Fibroblast of skin of abdomen (primary cell): ENCODE measurements around the gene CTSW.

Experiments used
- DNase-seq: peaks from one replicate; pipeline ENCODE4 v3.0.0-alpha.2; 2013

The CTSW gene

DNA sequence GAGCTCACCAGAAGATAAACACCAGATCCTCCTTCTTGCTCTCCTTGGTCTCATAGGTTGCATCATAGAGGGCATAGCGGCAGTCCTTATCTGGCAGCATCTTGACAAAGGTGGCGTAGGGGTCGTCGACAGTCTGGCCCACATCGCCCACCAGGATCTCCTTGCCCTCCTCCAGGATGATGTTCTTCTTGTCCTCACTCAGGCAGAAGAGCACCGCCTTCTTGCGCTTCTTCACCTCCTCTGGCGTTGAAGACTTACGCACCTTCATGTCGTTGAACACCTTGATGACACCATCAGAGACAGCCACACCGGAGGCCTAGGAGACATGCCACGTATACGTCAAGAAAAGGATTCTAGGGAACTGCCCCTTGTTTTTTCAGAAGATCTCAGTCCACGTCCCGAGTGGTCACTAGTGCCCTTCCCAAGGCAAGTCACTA lies 23.7 kb upstream of the CTSW start:
- no peak for DNase-seq

DNA sequence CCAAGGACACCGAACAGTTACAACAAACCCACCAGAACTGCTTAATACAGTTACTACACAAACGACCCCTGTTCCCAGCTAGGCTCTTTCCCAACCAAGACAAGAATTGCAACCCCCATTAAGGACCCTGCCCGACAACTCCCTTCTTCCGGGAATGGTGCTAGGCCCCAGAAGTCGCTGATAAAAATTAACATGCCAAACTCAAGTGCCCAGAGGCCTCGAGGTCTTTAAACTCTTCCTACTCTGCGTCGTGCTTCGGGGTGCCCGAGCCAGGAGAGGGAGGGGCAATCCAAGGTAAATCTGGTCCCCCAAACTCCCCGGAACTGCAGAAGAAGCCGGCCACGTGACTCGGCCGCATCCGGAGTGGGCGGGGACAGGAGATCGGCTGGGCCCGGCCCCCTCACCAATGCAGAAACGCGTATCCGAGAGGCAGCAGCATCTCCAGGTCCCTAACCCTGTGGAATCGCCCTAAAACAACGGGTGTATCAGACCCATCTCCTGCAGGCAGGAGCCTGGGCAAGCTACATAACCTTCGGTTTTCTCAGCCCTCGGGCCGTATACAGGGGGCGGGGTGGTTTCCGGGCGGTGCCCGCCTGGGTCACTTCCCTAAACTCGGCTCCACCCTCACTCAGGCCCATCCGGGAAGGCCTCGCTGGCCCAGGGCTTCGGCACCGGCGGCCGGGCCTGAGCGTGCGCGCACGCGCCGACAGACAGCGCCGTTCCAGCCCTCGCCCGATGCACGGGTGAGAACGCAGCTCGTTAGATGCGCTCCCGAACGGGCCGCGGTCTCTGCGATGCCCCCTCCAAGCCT lies 22.7 kb upstream of the CTSW start:
- DNase-seq: peak; percentile 52

DNA sequence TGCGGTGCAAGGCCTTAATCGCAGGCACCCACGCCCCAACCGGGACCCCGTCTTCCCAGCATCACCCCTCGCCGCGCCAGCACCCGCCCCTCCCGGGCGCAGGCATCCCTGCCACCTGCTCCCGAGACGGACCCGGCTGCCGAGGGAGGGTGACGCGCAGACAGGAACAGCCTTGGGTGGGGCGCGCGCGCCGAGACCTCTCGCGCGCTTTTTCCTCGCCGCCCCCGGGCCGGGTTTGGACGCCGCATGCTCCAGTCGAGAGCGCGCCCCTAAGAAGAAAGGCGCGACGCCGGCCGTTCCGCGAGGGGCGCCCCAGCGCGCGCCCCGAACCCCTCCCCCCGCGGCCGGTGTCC lies 22.2 kb upstream of the CTSW start:
- DNase-seq: no peak

DNA sequence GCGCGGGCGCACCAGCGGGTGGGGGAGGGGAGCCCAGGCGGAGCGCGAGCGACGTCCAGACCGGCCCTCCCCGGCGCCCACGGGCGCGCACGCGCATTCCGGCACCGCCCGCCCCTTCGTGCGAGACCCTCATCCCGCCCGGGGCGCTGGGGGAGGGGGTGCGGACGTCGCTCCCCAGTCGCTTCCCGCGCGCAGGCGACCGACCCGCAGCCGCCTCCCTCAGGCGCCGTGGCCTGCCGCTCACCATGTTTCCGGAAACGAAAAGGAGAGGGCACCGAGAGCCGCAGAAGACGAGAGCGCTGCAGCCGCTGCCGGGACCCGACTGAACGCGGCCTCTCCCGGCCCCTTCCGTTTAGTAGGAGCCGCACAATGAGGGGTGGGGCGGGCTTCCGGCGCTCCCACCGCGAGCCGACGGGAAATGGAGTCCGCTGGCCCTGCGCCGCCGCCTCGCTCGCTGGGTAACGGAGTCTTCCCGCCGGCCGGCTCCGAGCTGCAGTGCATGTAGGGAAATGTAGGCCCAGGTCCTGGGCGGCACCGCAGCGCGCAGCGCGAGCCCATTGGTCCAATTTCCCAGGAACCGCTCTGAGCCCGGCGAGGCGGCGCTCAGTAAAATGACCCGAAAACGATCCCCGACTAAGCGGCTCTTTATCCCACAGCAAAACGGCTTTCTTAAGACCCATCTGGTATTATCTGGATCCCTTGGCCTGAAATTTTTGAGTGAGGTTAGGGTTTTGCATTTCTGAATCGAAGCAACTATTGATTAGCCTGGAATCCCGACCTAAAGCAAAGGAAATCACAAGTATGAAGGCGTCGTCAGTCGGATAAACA lies 21.6 kb upstream of the CTSW start, which contains the start of gene CFL1:
TSS of gene CFL1 (minus strand) at position 328 of the 828 bp plus-strand sequence. CDS start at position 247, 81 bp downstream.
- DNase-seq: peak; percentile 98

DNA sequence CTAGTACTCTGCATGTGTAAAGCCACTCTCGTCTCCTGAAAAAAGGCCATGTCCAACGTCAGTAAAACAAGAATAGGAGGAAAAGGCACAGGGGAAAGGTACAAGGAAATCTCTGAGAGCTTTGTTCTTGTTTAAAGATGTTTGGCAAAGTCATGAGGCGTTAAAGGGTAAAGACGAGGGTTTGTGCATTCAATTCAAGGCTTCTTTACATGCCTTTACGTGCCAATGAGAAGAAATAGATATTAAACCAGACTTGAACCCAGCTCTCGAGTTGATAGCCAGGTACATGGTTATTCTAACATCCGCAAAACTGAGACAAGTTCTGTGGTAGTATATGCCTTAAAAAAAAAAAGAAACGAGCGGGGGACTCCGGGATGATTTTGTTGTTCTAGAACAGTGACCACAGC lies 21.0 kb upstream of the CTSW start:
- DNase-seq: no peak

DNA sequence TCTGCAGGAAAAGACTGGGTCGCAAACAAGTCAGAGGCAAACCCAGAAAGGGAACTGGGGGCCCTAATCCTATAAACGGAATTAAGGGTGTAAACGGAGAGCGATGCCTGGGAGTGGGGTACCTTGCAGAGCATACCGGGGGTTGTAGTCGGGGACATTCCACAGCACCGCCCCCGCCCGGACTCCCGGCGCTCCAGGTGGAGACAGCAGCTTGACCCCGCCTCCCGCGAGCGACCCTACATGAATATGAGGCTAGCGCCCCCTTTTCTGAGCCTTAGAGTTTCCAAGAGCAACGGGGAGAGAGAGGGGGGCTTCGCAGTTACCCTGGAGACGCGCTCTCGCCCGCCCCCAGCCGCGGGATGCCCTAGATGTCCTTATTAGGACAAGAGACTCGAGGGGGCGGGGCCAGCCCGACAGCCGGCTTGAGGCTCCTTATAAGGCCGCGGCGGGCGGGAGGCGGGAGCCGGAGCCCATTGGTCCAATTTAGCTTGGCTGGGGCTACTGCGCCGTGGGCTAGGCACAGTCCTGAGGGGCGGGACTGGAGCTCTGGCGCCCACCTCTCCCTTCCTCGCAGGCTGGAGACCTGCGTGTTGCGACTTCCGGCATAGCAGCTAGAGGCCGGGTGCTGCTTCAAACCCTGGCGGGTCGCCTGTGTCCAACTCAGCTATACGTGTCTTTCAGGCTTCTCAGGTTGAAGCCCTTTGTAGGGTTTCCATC lies 20.4 kb upstream of the CTSW start:
- peak; percentile 100 for DNase-seq

DNA sequence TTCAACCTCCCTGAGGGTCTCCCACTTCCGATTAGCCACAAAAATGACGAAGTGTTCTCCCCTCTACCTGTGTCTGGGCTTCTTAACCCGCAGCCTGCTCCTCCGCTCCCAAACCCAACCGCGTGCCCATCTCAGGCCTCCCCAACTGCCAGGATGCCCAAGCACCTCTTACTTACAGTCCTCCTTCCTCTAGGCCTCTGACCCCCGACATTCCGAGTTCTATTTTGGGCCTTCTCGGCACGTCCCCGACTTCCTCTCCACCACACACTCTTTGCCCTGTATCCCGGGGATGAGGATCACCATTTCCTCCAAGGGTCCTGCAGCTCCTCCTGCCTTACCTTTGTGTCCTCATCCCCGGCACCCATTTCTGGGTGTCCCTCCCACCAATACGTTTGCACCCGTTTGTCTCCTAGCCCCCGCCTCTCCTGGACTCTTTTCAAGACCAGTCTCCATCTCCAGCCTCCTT lies 19.8 kb upstream of the CTSW start:
- DNase-seq: no peak

DNA sequence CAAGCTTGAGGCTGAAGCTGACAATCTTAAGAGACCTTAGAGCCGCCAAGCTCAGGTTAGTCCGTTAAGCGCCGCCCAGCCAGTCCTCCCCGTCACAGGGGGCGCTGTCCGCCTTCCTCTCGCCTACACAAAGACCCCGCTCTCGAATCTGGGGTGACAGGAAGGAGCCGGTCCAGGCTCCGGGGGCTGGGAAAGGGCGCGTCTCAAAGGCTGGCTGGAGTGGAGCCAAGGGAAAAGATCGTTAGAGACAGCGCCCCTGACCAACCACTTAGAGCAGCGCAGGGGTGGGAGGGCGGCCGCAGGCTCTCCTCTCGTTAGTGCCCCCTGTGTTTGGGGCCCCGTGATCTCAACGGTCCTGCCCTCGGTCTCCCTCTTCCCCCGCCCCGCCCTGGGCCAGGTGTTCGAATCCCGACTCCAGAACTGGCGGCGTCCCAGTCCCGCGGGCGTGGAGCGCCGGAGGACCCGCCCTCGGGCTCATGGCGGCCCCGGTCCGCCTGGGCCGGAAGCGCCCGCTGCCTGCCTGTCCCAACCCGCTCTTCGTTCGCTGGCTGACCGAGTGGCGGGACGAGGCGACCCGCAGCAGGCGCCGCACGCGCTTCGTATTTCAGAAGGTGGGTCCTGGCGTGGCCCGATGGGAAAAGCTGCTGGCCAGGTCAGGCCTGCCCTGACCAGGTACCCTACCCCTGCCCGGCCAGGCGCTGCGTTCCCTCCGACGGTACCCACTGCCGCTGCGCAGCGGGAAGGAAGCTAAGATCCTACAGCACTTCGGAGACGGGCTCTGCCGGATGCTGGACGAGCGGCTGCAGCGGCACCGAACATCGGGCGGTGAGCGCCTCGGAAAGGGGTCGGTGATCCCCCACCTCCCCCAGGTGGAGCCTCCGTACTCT lies 19.1 kb upstream of the CTSW start, which contains the start of gene MUS81:
TSS of gene MUS81 (plus strand) at position 156 of the 887 bp plus-strand sequence. CDS start at position 477, 321 bp downstream.
- DNase-seq: peak; percentile 99

DNA sequence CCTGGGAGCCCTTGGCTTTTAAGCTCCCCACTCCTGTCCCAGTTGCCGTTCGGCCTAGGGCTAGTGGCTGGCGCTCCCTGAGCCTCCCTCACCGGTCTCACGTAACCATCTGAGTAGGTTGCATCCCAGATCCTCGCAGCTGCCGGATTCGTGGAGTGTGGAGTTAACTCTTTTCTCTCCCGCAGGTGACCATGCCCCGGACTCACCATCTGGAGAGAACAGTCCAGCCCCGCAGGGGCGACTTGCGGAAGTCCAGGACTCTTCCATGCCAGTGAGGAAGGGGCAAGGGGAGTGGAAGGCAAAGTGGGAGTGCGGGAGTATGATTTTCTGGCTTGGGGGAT lies 18.5 kb upstream of the CTSW start:
- DNase-seq: no peak

DNA sequence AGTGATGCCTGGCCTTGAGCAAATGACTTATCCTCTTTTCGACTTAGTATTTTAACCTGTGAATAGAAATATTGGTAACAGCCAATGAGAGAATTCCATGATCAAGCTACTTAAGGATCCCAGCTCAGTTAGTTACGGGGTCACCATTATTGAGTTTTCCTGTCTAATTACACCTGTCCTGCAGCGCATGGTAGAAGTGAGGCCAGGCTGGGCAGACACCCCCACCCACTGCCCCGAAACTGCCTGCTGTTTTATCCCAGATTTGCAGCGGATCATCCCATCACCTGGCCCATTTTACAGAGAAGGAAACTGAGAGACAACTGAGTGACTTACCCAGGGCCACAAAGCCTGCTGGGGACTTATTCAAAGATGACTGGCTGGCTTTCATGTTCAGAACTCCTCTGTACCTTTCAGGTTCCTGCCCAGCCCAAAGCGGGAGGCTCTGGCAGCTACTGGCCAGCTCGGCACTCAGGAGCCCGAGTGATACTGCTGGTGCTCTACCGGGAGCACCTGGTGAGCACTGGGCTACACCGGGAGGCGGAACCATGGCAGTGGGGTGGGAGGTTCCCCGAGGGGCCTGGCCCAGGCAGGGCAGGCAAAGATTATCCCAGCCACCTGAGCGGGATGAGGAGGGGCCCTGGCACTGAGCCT lies 18.0 kb upstream of the CTSW start:
- DNase-seq: no peak

DNA sequence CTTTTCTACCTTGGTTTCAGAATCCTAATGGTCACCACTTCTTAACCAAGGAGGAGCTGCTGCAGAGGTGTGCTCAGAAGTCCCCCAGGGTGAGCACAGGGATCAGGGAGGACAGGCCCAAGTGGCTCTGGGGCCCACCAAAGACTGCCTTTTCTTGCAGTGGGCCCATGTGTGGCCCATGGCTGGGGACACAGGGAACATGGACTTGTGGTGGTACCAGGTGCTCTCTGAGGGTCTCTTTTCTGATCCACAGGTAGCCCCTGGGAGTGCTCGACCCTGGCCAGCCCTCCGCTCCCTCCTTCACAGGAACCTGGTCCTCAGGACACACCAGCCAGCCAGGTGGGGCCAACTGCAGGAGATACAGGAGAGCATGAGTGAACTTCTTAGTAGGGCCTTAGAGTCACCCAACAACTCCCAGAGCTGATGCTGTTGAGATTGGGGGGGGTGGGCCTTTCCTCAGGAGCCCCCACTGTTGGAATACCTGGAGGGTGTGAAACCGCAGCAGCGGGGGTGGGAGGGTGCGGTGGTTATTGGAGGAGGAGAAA lies 17.4 kb upstream of the CTSW start:
- DNase-seq: no peak

DNA sequence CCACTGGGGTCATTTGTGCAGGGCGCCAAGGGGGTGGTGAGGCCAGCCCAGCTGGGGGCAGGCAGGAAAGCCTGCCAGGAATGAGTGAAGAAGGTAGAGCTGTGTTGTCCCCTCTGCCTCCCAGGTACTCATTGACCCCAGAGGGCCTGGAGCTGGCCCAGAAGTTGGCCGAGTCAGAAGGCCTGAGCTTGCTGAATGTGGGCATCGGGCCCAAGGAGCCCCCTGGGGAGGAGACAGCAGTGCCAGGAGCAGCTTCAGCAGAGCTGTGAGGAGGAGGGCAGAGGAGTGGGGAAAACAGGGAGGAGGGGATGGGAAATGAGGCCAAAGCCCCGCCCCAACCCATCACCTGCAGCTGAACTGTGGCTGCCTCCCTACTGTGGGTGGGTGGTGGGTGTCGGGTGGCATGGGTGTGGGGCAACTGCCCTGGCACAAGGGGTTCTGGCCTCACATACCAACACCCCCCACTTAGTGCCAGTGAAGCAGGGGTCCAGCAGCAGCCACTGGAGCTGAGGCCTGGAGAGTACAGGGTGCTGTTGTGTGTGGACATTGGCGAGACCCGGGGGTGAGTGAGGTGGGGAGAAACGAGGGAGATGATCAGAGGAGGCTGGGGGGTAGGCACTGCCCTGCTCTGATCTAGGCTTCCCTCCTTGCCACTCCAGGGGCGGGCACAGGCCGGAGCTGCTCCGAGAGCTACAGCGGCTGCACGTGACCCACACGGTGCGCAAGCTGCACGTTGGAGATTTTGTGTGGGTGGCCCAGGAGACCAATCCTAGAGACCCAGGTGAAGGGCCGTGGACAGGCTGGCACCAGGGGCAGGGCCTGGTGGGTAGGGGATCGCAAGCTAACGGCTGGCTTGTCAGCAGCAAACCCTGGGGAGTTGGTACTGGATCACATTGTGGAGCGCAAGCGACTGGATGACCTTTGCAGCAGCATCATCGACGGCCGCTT lies 16.4 kb upstream of the CTSW start:
- no peak for DNase-seq

DNA sequence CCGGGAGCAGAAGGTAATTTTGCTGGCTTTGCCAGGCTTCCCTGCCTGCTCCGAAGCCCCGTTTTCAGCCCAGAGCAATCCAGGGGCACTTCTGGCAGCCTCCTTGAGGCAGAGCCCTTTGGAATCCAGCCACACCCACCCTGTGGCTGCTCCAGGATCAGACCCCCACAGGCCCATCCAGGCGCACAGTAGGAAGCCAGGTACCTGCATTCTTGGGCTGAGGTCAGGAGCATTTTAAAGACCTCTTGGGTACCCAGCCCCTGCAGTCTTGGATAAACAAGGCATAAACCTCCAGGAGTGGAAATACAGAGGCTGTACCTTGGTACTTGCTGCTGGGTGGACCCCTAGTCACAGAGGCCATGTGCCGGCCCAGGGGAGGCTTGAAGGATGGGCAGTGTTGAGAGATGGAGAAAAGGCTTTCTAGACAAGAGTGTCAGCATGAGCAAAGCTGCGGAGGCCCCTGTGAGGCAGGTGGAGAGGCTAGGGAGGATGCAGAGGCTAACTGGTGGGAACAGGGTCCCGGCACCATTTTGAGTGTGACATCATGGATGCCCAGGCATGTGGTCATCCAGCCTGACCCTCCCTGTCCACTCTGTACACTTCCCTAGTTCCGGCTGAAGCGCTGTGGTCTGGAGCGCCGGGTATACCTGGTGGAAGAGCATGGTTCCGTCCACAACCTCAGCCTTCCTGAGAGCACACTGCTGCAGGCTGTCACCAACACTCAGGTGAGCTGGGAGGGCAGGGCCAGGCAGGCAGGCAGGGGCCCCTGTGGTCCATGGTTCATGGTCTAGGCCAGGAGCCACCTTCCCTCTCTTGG lies 15.5 kb upstream of the CTSW start:
- DNase-seq: no peak

DNA sequence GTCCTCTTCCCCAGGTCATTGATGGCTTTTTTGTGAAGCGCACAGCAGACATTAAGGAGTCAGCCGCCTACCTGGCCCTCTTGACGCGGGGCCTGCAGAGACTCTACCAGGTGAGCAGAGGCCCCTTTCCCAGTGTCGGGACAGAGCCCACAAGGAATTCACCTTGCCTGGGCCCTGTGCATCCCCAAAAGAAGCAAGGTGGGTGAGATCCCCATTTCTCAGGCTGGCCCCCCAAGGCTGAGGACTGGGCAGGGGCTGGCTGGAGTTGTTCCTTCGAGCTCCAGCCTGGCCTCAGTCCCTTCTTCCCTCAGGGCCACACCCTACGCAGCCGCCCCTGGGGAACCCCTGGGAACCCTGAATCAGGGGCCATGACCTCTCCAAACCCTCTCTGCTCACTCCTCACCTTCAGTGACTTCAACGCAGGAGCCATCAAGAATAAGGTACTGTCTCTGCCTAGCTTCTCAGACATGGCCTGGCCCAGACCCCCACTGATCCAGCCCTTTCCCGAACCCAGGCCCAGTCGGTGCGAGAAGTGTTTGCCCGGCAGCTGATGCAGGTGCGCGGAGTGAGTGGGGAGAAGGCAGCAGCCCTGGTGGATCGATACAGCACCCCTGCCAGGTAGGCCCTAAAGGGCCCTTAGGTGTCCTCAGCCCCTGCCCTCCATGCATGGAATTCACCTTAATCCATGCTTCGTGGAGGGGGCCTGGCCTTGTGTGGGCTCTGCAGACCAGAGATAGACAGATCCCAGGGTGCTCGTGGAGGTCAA lies 14.7 kb upstream of the CTSW start:
- DNase-seq: no peak

DNA sequence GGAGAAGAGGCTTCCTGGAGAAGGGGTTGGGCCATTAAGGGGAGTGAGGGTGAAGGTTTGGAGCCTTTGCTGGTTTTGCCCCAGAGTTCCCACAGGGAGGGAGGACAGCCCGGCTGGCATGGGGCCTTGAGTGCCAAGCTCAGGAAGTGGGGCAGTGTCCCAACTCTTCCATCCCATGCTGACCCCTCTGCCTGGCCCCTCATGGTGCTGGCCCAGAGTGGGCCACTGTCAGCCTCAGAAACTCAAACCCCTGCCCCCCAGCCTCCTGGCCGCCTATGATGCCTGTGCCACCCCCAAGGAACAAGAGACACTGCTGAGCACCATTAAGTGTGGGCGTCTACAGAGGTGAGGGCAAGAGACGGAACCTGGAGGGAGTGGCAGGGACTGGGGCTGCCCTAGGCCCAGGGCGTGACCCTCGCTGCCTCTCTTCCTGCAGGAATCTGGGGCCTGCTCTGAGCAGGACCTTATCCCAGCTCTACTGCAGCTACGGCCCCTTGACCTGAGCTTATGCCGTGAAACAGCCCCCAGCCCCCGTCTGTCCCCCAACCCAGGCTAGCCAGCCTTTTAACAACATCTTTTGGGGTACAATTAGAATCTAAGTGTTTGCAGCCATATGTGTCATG lies 14.0 kb upstream of the CTSW start:
- DNase-seq: no peak

DNA sequence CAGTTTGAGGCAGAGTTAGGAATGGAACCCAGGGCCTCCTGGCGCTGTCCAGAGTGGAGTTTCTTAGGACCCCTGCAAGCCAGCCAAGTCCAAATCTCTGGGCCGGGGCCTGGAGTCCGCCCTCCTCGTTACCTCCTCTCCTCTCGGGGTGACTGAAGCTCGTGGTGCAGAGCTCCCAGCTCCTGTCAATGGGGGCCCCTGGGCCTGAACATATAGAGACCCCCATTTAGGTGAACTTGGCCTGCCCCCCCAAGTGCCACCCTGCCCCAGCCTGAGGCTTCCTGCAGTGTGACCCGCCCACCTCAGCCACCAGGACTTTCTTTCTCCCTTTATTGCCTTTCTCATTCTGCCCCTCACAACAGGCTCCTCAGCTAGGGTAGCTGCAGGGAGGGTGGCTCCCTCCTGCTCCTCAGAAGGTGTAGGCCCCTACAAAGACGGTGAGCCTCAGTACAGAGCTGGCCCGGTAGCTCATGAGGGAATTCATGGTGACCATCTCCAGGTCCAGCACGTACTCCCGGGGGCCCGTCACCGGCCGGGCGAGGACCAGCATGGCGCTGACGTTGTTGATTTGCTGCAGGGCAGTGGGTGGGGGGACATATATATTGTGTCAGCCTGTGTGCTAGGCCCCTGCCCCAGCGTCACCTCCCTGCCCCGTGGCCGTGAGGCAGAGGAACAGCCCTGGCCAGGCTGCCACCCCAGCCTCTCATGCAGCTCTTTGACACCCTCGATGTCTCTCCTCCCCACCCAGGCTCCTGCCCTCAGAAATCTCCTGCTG lies 12.9 kb upstream of the CTSW start:
- DNase-seq: no peak
